ENCODE data around the gene SMC1A.
A peak's percentile ranks its signal among the peaks of the same experiment; 100 is the strongest.
"Not testable (repeated sequence)": the region's sequence is repeated elsewhere in the genome, so short reads cannot be mapped to it uniquely, and the experiment has no call there.

The SMC1A gene

DNA sequence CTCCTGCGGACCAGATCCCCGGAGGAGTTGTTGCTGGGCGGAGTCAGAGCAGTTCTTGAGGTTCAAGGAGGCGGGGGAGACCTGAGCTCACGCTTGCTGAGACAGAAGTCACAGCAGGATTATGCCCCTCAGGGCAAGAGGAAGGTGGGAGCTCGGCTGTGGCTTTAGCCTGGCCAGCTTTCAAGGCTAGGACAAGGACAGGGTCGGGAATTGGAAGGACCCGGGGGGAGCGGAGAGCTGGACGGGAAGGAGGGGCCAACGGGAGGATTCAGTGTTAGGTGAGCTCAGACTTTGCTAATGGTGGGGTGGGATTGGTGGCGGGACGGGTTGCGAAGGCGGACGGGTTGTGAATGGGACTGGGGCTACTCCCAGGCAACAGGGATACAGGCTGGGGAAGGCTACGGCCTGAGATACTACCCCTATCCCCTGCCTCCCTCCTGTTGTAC, 430 bp upstream of the SMC1A start, which contains the start of gene RIBC1:
TSS of gene RIBC1 (plus strand) at position 13 of the 446 bp plus-strand sequence. CDS start 3,404 bp downstream, outside the sequence.
- no peak for DNase-seq (ENCODE audit: low spot score)

DNA sequence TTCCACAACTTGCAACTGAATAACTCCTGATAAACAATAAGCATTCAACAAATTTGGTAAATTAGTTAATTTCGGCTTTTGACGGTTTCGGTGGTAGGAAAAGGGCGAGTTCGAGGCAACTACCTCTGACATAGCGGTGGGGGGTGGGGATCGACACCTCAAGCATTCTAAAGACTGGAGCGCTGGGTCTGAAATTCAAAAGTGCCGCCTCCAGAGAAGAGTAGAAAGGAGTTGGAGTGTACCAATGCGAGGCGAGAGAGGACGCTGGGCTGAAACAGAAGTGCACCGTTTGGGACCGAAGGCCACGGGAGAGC, 725 bp downstream of the SMC1A start:
- DNase-seq (ENCODE audit: low spot score), result no peak

DNA sequence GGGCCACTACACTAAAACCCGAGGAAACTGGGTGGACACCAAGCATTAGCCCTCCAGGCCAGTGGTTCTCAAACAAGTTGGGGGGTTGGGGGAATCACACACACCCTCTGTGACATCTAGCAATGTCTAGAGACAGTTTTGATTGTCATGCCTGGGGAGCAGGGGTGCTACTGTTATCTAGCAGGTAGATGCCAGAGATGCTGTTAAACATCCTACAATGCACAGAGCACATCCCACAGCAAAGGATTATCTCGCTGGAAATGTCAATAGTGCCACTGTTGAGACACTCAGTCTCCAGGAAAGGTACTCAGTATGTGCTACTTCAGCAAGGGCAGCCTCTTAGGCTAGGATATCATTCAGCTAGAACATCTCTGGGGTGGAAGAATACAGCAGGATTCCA, 1.3 kb downstream of the SMC1A start:
- DNase-seq (ENCODE audit: low spot score), result no peak

DNA sequence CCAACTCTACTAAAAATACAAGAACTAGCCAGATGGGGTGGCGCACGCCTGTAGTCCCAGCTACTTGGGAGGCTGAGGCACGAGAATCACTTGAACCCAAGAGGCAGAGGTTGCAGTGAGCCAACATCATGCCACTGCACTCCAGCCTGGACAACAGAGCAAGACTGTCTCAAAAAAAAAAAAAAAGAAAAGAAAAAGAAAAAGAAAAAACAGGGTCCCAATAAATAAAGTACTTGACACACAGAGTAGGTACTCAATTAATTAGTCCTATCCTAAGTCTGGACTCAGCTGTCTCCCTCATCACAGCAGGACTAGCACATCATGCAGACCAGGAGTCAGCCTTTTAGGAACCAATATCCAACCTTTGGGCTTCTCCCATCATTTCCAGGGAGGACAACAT, 2.1 kb downstream of the SMC1A start:
- not testable (repeated sequence) for DNase-seq (ENCODE audit: low spot score)

DNA sequence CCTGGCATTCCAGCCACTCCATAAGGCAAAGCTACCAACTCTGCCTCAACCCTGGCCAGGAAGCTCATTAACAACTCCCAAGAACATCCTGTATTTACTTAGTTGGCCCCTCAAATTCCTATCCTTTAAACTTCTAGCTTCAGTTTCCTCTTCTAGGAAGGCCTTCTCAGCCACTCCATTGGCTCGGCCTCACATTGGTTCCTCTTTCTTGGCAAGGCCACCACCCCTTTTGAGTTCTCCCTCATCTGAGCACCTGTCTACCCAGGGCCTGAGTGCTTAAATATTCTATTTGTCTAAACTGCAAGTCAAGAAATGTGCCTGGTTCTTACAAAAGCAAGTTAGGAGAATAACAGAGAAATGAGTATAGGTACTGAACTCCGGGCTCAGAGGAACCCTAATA, 10.0 kb downstream of the SMC1A start:
- no peak for DNase-seq (ENCODE audit: low spot score)

DNA sequence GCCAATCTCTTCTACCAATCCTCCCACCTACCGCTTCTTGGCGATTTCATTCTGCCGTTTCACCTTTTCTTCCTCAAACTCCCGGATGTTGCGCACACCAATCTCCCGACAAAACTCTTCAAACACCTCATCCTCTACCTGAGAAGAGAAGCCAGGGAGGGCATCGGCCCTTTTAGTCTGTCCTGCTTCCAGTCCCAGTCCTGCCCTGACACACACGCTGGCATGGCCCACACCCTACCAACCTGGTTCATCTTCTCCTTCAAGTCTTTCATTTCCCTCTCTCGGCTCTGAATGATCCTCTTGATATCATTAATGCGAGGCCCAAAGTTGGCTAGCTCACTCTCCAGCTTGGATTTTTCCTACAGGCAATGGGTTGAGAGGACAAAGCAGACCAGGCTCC, 18.9 kb downstream of the SMC1A start:
- no peak for DNase-seq (ENCODE audit: low spot score)

DNA sequence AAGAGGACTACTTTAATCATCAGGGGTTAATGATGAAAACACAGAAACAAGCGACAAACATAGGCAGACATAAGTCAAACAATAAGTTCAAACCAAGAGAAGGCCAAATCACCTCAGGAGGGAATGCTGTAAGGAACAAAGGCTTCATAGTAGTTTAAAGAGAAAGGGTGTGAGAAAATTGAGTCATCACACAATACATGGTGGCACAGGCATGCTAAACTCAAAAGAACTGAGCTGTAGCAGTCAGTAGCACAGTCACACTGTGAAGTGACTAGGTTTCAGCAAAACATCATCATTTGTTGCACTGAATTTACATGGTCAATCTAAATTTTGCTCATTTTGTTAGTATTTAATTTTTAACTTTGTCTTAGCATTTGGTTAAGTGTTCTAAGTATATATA, 24.2 kb downstream of the SMC1A start:
- DNase-seq (ENCODE audit: low spot score), result no peak

DNA sequence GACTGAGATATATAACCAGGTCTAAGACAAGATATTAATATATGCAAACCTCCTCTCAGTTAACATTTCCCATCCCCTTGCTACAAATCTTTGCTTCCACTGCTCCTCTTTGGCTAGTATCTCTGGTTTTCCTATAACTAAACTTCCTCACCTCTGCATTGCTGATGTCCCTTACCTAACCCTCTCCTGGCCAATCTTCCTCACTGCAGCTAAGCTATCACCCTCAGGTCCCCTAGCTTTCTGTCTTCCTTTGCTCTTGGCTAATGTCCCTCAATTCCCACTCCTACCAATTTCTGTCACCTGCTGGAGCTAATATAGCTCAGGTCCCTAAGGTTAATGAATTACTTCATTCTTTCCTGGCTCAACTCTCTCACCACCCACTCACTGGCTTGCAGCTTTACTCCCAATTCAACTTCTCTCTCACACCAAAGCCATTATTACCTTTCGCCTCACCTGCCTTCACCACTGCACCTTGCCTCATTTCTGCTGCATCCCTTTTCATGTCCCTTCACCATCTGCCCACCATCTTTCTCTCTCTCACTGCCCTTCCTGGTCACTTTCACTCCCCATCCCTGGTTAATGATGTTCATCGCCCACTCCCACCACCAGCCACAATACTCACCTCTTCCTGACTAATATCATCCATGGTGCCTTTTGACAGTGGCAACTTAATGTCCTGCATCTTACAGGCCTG, 26.7 kb downstream of the SMC1A start:
- no peak for DNase-seq (ENCODE audit: low spot score)

DNA sequence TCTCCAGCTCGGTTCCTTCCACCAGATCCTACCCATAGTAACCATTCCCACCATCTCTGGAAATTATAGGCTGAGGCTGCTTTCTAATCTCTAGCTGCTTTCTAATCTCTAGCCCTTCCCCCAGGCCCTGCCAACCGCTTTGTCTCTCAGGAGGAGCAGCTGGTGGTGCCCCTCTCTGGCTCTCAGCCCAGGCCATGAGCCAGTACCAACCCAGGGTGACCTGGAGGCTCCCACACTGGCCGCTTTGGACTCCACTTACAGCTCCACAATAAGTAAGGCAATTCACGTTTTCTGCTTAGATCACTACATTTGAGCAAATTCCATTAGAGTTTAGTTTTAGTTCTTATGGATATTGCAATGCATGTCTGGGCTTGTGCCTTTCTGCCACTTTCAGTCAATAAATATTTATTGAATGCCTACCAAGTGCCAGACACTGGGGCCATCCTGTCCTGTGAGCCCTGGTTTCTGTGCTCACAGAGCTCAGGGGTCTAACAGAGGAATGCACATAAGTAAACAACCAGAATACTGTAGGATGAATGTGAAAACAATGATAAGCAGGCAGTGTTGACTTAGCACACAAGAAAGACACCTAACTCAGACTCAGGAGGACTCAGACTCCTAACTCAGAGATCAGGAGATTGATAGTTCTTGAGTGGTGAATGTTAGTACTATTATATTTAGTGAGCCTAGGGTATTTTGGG, 38.9 kb downstream of the SMC1A start:
- no peak for DNase-seq (ENCODE audit: low spot score)

DNA sequence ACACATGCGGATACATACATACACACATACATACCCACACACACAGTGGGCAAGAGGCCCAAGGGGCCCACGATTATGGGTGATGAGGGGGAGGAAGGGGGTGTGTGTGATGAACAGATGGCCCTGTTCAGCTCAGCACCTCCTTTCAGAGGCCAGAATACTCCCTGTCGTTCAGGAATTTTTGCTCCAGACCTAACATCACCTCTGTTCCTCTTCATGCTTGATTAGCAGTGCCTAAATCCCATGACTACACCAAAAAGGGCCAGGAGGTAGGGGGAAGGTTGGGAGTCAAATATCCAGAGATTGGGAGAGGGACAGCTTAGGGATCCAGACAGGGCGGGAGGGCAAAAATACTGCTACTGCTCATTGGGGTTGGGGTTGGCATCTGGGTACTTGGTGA, 42.7 kb downstream of the SMC1A start:
- no peak for DNase-seq (ENCODE audit: low spot score)

DNA sequence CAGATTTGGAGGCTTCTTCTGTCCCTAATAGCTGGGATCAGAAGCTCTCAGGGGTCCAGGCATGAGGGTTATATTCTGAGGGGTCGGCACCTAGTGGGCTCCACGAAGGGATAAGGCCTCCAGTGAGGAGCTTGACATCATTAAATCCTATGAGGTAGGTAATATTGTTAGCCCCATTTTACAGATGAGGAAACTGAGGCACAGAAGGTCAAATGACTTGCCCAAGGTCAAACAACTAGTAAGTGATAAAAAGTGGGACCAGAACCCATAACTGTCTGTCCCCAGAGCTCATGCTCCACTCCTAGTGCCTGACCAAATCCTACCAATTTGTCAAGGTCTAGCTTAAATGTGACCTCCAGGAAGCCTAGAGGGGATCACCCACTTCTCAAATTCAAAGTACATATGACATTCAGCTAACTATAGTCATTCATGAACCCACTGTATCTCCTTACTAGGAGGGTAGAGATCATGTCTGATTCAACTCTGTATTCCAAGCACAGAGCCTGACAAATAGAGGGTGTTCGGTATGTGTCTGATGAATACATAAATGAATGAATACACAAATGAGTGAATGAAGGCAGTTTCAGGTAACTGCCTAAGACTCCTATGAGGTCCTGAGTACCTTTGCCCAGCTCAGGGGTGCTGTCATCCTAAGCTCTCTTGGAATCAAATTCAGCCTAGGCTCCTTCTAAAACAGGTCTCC, 43.3 kb downstream of the SMC1A start:
- no peak for DNase-seq (ENCODE audit: low spot score)

DNA sequence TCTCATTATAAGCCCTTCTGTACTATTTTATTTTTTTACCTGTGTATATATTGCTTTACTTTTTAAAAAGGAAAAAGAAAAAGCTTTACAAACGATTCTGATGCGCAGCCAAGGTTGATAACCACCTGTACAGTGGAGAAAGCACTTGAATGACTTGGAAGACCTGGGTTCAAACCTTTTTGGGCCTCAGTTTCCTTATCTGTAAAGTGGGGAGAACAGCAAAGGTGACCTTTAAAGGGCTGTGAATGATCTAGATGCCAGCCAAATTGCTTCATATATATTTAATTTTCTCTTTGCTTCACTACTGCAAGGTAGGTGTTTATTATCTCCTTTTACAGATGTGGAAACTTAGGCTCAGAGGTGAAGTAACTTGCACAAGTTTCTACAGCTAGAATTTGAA, 45.0 kb downstream of the SMC1A start:
- DNase-seq (ENCODE audit: low spot score), result no peak

DNA sequence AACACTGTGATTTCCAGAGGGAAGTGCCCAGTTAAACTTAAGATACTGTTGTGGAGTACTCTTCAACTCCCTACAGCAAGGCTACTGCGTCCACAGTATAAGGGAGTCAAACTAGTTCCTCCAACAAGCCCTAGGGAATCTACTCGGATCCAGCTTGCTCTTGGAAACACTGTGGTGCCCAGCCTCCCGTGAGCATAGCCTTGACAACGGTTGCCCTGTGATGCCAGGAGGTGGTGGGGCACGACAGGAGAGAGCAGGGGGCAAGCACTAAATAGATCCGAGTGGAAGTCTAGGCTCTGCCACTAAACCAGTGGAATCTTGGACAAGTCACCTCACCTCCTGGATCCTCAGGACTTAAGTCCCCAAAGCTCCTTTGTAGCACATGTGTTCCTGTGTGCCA, 45.6 kb downstream of the SMC1A start:
- no peak for DNase-seq (ENCODE audit: low spot score)

DNA sequence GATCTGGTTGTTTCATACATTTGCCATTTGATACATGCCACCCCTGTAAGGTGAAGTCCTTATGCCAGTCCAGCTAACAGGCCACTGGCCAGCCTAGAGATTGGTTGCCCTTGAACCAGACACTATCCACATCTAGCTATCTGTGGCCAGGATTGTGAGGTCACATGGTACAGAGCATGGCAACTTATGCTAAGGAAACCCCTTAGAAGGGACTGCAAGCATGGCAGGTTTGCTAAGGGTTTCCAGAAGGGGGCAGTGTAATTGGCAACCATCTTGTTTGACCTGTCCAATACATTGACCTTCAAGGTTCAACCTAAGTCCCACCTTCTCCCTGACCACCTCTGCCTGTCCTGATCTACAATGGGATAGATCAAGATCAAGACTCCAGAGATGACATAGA, 47.5 kb downstream of the SMC1A start:
- no peak for DNase-seq (ENCODE audit: low spot score)

DNA sequence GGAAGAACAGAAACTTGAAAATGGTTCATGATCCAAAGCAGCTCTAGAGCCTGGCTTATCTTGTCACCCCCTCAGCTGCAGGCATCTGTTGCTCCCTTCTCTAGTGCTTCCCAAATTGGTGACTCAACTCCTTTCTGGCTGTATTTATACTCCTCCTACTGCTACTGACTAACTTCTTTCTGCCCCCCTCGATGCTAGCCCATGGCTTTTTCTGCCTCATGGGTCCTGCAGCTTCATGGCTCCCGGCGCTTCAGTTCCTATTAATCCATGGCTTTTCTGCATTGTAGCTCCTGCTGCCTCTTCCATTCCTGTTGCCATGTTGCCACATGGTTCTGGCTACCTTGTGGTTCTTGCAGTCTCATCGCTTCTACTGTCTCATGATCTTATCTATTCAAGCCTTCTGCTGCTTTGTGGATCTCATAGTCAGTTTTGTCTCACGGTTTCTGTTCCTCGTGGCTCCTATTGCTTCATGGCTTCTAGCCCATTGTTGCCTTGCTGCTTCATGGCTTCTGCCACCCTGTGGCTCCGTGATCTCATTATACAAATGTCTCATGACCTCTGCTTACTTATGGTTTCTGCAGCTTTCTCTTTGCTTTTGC, 48.1 kb downstream of the SMC1A start:
- peak; percentile 25 for DNase-seq (ENCODE audit: low spot score)

DNA sequence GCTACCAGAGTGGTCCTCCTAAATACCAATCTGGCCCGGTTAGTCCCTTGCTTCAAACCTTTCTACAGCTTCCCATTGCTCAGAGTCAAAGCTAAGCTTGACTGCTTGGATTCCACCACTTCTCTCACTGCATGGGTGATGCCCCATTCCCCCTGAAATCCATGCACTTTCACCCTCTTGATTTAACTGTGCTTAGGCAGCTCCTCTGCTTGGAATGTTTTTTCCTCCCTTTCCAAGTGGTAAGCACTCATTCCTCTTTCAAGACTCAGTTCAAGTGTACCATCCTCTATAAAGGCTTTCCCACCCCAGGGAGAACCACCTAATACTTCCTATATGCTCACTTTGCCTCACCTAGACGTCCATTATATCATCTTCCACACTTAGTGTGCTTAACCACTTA, 49.1 kb downstream of the SMC1A start:
- no peak for DNase-seq (ENCODE audit: low spot score)

DNA sequence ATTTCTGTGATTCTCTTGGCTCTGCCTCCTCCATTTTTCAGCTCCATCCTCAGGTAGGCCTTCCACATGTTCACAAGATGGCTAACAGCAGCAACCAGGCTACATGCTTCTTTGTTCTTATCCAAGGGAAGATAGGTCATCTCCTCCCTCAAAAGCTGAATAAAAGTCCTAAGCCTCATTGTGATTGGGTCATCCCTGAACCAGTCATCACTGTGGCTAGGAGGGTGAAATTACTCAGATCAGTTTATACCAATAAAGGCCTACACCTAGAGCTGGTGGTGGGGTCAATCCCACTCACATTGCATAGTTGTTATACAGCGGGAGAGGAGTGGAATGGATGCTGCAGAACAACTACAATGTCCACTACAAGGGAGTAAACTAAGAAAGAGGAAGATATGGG, 56.0 kb downstream of the SMC1A start:
- DNase-seq (ENCODE audit: low spot score), result not testable (repeated sequence)

DNA sequence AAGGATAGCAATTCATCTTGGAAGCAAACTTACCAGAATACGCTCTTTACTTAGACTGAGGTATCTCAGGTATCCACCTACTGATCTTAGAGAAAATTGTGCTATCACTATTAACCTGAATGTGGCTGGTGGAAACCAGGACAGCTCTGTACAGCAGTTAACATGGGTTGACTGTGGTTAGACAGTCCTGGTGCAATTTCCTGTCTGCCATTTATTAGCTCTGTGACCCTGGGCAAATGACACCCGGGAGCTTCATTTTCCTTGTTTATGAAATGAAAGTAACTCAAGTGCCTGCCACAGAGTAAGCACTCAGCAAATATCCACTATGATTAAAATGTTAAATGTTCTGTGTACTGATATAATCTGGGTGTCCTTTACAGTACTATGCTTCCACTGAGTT, 60.0 kb downstream of the SMC1A start:
- DNase-seq (ENCODE audit: low spot score), result no peak

DNA sequence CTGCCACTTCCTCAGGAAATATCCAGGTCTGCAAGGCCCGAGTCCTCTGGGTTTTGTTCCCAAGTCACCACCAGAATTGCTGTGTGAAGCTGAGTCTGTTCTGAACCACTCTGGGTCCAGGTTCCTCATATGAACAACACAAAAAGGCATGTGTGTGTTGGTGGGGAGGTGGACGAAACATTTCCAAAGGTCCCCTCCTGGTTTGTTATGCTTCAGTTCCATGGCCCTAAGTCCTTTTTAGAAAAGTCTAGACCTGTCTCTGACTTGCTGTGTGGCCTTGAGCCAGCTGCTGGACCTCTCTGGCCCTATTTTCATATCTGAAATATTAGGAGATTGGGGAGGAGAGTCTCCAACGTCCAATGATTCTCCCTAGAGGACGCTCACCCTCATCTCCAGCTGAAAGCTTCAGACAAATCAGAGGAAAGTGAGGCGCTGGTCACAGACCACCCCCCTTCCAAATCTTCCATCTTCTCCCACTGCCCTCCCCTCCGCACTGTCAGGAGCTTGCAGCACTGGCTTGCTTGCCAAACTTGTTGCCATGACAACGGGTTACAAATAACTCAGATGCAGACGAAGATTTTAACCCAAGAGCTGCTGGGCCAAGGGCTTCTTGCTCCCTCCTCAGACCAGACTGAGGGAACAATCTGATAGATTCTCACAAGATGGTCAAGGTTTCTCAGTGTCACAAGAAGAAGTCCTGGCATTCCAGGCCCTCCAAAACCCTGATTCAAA, 64.5 kb downstream of the SMC1A start:
- peak; percentile 13 for DNase-seq (ENCODE audit: low spot score)

DNA sequence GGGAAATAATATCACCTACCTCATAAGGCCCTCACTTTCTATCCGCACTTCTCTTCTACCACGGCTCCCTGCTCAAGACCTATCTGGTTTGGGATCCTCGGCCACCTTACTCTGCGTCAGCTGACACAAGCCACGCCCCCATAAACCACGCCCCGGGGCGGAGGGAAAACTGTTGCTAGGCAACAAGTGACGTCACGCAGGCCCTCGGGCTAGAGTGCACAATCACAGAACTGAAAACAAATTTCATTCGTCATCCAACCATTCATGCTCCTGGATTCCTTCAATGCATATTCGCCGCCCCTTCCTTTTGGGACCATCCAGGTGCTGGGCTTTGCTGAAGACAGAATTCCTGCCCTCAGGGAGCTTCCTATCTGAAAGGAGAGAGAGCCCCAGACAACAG, 66.3 kb downstream of the SMC1A start:
- peak; percentile 17 for DNase-seq (ENCODE audit: low spot score)

DNA sequence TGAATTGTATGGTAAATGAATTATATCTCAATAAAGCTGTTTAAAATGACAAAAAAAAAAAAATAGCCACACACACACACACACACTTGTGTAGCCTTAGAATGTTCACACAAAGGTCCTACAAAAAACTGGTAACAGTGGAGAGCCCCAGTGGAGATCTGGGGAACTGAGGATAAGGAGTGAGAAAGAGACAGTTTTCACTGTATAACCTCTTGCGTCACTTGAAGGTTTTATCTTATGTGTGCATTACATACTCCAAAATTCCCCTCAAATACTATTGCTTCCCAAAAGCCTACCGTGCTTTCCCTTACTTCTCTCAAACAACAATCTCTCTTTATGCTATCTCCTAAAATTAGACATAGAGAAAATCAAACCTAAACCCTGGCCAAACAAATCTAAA, 67.8 kb downstream of the SMC1A start:
- DNase-seq (ENCODE audit: low spot score), result no peak

DNA sequence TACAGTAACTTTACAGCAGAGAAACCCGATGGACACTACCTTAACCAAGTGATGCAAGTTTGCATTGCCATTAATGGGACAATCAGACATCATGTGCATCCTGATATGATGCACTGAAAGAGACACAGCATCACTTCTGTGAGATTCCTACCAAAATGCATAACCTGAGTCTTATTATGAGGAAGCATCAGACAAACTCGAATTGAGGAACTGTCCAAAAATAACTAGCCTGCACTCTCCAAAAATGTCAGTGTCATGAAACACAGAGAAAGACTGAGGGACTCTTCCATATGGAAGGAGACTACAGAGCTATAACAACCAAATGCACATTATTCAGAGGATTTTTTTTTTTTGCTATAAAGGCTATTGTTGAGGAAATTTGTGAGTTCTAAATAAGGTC, 74.5 kb downstream of the SMC1A start:
- no peak for DNase-seq (ENCODE audit: low spot score)

Measured in AG20443 (cell line).